ENCODE results near the gene TSHZ2.

The TSHZ2 gene

GRCh38 chr20:53130795-53131194 is 158.6 kb downstream of the TSHZ2 start:
- Histone ChIP-seq H3K9me3 (ENCODE audit: control insufficient read depth, insufficient read depth, low read length) (no peaks in the 10 kb centered on the region), H3K4me1 (ENCODE audit: insufficient read depth, low read length) (peaks cover 23% of the 10 kb centered on the region), H3K36me3 (ENCODE audit: insufficient read depth, low read length) (no peaks in the 10 kb centered on the region), H3K9ac (ENCODE audit: low read depth, low read length) (no peak overlapping the region)

- Histone ChIP-seq H3K36me3 (ENCODE audit: insufficient read depth, low read length) (no peaks in the 10 kb centered on the region), H3K4me1 (ENCODE audit: insufficient read depth, low read length) (peaks cover 12% of the 10 kb centered on the region), H3K9me3 (ENCODE audit: control insufficient read depth, insufficient read depth, low read length) (no peaks in the 10 kb centered on the region), H3K9ac (ENCODE audit: low read depth, low read length) (no peak overlapping the region)
Measured at GRCh38 chr20:53133125-53133524, 161.0 kb downstream of the TSHZ2 start.

- Histone ChIP-seq H3K9me3 (ENCODE audit: control insufficient read depth, insufficient read depth, low read length) (no peaks in the 10 kb centered on the region), H3K36me3 (ENCODE audit: insufficient read depth, low read length) (no peaks in the 10 kb centered on the region), H3K9ac (ENCODE audit: low read depth, low read length) (no peak overlapping the region), H3K4me1 (ENCODE audit: insufficient read depth, low read length) (peaks cover 11% of the 10 kb centered on the region)
Measured at GRCh38 chr20:53133628-53134027, 161.5 kb downstream of the TSHZ2 start.

- Histone ChIP-seq H3K4me1 (ENCODE audit: insufficient read depth, low read length) (peaks cover 6% of the 10 kb centered on the region; the same call in 1 of the 2 replicates), H3K9me3 (ENCODE audit: control insufficient read depth, insufficient read depth, low read length) (no peaks in the 10 kb centered on the region), H3K9ac (ENCODE audit: low read depth, low read length) (no peak overlapping the region), H3K36me3 (ENCODE audit: insufficient read depth, low read length) (no peaks in the 10 kb centered on the region)
Measured at GRCh38 chr20:53136473-53136872, 164.3 kb downstream of the TSHZ2 start.

- H3K4me1 ChIP-seq (ENCODE audit: insufficient read depth, low read length) = no peaks in the 10 kb centered on the region
Measured at GRCh38 chr20:53138454-53139262, 166.5 kb downstream of the TSHZ2 start.

GRCh38 chr20:53141201-53142050 is 169.3 kb downstream of the TSHZ2 start:
- H3K36me3 ChIP-seq (ENCODE audit: insufficient read depth, low read length) = no peaks in the 10 kb centered on the region
- no peaks in the 10 kb centered on the region for H3K9me3 ChIP-seq (ENCODE audit: control insufficient read depth, insufficient read depth, low read length)
- H3K9ac ChIP-seq (ENCODE audit: low read depth, low read length) = no peak overlapping the region
- no peaks in the 10 kb centered on the region for H3K4me1 ChIP-seq (ENCODE audit: insufficient read depth, low read length)

More at GRCh38 chr20:53138454-53139262, 166.5 kb downstream of the TSHZ2 start:
- no peaks in the 10 kb centered on the region for H3K9me3 ChIP-seq (ENCODE audit: control insufficient read depth, insufficient read depth, low read length)
- H3K36me3 ChIP-seq (ENCODE audit: insufficient read depth, low read length) = no peaks in the 10 kb centered on the region
- no peak overlapping the region for H3K9ac ChIP-seq (ENCODE audit: low read depth, low read length)

GRCh38 chr20:53142225-53143127 is 170.3 kb downstream of the TSHZ2 start:
- Histone ChIP-seq H3K9ac (ENCODE audit: low read depth, low read length) (no peak overlapping the region), H3K4me1 (ENCODE audit: insufficient read depth, low read length) (no peaks in the 10 kb centered on the region), H3K36me3 (ENCODE audit: insufficient read depth, low read length) (no peaks in the 10 kb centered on the region), H3K9me3 (ENCODE audit: control insufficient read depth, insufficient read depth, low read length) (no peaks in the 10 kb centered on the region)

- H3K9ac ChIP-seq (ENCODE audit: low read depth, low read length) = no peak overlapping the region
- peaks cover 6% of the 10 kb centered on the region for H3K4me1 ChIP-seq (ENCODE audit: insufficient read depth, low read length)
Measured at GRCh38 chr20:53146201-53146891, 174.2 kb downstream of the TSHZ2 start.

GRCh38 chr20:53148771-53149147 is 176.6 kb downstream of the TSHZ2 start:
- H3K9me3 ChIP-seq (ENCODE audit: control insufficient read depth, insufficient read depth, low read length) = no peaks in the 10 kb centered on the region
- no peak overlapping the region for H3K9ac ChIP-seq (ENCODE audit: low read depth, low read length)
- no peaks in the 10 kb centered on the region for H3K36me3 ChIP-seq (ENCODE audit: insufficient read depth, low read length)
- H3K4me1 ChIP-seq (ENCODE audit: insufficient read depth, low read length) = peaks cover 6% of the 10 kb centered on the region

More at GRCh38 chr20:53146201-53146891, 174.2 kb downstream of the TSHZ2 start:
- Histone ChIP-seq H3K36me3 (ENCODE audit: insufficient read depth, low read length) (no peaks in the 10 kb centered on the region), H3K9me3 (ENCODE audit: control insufficient read depth, insufficient read depth, low read length) (no peaks in the 10 kb centered on the region)

GRCh38 chr20:53149148-53149889 is 177.2 kb downstream of the TSHZ2 start:
- Histone ChIP-seq H3K4me1 (ENCODE audit: insufficient read depth, low read length) (peaks cover 6% of the 10 kb centered on the region), H3K9ac (ENCODE audit: low read depth, low read length) (no peak overlapping the region), H3K36me3 (ENCODE audit: insufficient read depth, low read length) (no peaks in the 10 kb centered on the region), H3K9me3 (ENCODE audit: control insufficient read depth, insufficient read depth, low read length) (no peaks in the 10 kb centered on the region)

GRCh38 chr20:53149890-53150205 is 177.7 kb downstream of the TSHZ2 start:
- Histone ChIP-seq H3K4me1 (ENCODE audit: insufficient read depth, low read length) (peaks cover 6% of the 10 kb centered on the region), H3K9me3 (ENCODE audit: control insufficient read depth, insufficient read depth, low read length) (no peaks in the 10 kb centered on the region), H3K9ac (ENCODE audit: low read depth, low read length) (no peak overlapping the region), H3K36me3 (ENCODE audit: insufficient read depth, low read length) (no peaks in the 10 kb centered on the region)

GRCh38 chr20:53150532-53150931 is 178.4 kb downstream of the TSHZ2 start:
- Histone ChIP-seq H3K9ac (ENCODE audit: low read depth, low read length) (no peak overlapping the region), H3K4me1 (ENCODE audit: insufficient read depth, low read length) (peaks cover 6% of the 10 kb centered on the region), H3K9me3 (ENCODE audit: control insufficient read depth, insufficient read depth, low read length) (no peaks in the 10 kb centered on the region), H3K36me3 (ENCODE audit: insufficient read depth, low read length) (no peaks in the 10 kb centered on the region)

- H3K36me3 ChIP-seq (ENCODE audit: insufficient read depth, low read length) = no peaks in the 10 kb centered on the region
- H3K9ac ChIP-seq (ENCODE audit: low read depth, low read length) = no peak overlapping the region
- peaks cover 6% of the 10 kb centered on the region for H3K4me1 ChIP-seq (ENCODE audit: insufficient read depth, low read length)
- no peaks in the 10 kb centered on the region for H3K9me3 ChIP-seq (ENCODE audit: control insufficient read depth, insufficient read depth, low read length)
Measured at GRCh38 chr20:53152228-53152627, 180.1 kb downstream of the TSHZ2 start.

Data from ES-I3 (cell line).